SHP77 treated with DMSO at 0.1 percent for 48 hours (cell line): ENCODE measurements around the gene PRICKLE1.

Experiments
- DNase-seq: peaks from one replicate; lab custom pipeline; 2025; lab: John Stamatoyannopoulos, UW

Gene PRICKLE1

DNA sequence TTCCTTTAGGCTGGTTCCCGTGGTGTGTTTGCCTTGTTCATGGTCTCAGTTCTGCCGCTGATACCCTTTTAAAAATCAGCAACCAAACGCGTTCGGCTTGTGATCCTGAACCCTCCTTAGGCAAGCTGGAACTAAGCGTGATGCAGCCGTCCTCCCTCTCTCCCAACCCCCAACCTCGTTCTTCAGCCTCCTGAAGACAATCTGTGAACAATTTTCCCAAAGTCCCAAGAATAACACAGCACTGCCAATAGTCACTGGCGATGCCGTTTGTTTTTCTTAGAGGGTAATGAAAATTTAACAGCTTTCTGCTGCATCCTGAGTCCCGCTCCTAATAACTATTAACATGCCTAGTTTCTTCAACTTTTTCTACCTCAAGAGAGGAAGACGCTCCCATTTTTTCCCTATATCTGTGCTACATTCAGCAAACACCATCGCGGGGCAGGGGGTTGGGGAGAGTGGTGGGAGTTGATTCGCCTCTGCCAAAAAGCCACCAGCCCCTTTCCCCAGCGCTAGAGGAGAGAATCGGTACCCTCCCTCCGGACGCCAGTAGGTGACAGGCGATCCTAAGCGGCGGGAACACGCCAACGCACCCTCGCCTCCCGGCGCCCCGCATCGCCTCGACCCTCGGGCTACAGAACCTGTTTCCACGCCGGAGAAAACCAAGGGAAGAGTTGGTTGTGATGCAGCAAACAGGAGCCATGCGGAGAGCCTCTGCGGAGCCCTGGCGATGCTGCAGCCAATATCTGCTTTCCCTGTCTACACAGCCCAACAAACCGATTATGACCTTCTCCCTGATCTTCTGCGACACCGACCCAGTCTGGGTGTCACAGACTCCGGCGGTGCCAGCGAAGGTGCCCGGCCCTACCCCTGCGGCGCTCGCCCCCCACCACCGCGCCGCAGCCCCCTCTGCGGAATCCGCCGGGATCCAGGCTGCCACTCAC lies 752 bp downstream of the PRICKLE1 start:
- no peak for DNase-seq

DNA sequence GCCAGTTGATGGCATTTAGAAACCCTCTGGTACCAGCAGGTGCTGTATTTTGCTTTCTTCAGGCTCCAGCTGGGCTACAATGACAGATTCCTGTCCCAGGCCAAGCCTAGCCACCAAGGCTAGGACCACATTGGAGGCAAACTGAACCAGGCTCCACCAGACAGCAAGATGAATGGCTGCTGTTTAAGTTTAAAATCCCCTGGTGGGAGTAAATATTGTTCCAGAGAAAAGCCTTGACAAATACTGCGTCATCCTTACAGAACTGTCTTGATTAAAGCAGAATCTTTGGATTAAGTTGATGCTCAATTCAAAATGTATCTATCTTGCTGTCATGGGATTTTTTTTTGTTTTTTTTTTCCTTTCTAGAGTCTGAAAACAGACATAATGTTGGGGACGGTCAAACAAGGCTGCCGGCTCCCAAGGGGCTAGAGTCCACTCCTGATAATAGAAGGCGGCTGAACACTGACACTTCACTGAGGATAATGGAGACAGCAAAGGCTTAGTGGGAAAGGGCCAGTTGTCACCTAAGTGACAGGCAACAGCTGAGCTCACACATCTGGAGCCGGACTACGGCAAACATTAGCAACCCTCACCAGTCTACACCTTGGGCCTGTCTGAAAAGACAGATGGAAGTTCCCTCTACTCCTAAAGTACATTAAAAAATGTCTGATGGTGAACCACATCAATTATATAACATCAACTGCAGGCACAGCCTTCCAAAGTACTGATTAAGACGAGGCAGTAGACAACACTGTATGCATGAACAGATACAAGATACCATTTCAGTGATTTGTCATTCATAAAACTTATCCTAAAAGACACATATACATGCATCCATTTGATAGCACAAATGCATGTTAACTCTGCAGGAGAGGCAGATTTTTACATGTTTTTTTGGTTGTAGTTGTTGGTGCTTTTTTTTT lies 1.7 kb downstream of the PRICKLE1 start:
- peak; percentile 10 for DNase-seq

DNA sequence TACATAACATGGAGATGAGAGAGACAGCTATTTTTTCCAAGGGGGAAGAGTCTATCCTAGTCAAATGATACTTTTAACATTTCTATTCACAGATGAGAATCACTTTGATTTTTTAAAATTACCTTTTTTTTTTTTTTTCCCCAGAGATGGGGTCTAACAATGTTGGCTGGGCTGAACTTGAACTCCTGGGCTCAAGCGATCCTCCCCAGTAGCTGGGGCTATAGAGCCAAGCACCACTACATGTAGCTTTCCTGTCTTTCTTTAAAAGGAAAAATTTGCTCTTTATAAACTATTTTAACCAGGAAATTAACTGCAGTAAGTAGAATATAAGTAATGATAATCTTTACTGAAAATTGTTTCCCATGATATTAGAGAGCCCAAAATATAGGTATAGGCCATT lies 3.3 kb downstream of the PRICKLE1 start:
- DNase-seq: no peak

DNA sequence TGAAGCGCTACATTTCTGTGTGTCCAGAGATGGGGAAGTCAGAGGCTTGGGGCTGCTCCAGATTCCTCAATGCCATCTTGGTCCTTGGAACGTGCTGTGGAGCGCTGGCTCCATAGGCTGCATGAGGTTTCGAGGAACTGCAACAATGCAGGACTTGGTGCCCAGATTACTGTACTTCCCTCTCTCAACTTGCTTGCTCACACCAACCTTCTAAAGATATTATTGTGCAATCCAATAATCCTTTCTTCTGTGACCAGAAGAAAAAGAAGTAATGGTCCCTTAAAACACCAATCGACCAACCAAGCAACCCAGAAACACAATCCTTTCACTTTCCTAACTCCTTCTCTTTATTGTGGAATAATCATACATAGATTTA lies 3.7 kb downstream of the PRICKLE1 start:
- no peak for DNase-seq

DNA sequence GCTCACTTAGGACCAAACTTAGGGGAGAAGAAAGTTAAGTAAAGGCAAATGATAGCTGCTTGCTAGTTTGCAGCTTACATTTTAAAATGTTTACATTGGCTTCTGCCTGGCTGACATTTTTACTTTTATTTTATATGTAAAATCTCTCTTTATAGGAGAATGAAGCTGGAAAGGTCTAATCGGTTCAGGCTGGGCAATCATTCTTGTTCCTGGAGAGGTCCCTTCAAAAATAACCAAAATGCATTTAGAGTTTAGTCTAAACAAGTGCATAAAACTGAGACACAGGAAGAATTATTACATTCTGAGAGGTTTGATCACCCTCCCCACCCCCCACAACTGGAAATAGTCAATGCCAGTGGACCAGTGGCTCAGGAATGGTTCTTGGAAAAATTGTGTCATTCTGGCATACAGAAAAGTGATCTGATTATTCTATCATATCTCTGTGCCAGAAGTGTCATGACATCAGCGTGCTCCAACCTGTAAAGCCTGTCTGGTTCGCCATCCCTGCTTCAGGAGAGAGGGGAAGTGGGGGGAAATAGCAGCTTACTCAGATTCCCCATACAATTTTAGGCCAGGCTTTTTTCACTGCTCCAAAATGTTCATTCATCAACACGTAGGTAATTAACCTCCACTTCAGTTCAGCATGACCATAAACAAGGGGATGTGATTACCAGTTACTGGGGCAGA lies 4.2 kb downstream of the PRICKLE1 start:
- DNase-seq: no peak

- DNase-seq: no peak
Measured at GRCh38 chr12:42584651-42585111, 4.9 kb downstream of the PRICKLE1 start.

DNA sequence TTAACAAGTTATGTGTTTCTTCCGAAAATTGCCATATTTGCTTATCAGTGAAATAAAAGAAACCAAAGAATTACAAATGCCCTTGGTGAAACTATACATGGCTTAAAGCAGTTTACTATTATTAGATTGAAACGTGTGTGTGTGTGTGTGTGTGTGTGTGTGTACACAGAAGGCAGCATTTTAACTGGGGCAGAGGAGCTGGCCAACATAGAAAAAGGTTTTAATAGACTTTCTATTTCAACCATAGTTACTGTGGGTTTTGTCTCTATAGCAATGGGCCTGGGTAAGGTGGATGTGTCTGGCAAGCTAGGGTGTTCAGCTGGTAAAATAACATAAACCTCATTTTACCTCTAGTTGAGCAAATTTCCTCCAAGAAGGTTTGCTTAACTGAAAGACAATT lies 6.5 kb downstream of the PRICKLE1 start:
- no peak for DNase-seq

GRCh38 chr12:42582498-42582897 lies 7.0 kb downstream of the PRICKLE1 start:
- DNase-seq: no peak

DNA sequence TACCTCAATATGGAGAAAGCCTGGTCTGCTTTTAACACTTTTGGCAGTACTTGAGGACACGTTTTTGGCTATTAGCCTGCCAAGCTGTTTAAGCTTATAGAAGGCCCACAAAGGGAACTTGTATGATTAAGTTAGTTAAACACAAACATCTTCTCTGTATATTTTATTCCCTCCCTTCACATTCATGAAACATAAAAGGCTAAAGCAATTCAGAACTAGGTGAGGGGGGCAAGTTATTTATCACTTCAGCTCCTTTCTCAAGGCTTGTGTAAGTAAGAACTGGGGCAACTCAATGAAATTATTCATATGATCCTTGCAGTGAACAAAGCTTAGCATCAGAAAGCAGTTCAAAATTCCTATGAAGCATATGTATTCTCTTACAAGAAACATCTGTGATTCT lies 7.5 kb downstream of the PRICKLE1 start:
- no peak for DNase-seq

GRCh38 chr12:42576374-42576773 lies 13.2 kb downstream of the PRICKLE1 start:
- no peak for DNase-seq

DNA sequence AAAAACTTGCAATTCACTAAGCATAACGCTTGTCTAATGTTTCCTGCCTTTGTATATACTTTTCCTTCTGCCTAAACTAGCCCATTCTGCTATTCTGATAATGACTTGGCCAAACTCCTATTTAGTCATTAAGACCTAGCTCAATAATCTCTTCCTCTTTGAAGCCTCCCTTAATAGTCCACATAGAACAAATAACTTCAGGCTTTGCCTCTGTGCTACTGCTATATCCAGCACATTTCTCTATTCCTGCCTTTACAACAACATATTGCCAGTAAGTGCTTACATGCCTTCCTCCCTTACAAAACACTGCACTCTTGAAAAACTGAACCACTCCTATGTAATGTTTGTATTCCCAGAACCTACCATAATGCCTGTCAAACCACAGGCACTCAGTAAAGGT lies 13.8 kb downstream of the PRICKLE1 start:
- no peak for DNase-seq

DNA sequence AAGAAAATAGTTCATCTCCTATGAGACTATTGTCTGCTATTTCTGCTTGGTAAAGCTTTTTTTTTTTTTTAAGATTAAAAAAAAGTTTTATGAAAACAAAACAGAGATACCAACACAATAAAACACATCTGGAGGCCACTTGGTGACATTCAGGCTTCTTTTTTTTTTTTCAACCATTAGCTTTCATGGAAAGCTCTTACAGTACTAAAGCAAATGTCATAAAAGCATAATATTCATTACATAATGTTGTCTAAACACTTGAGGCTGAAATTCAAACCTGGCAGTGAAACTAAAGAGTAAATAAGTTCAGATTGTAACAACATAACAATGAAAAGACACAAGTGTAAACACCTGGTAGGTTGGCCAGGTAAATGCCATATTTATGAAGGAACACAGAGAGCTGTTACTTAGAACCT lies 14.7 kb downstream of the PRICKLE1 start:
- DNase-seq: peak; percentile 14

- no peak for DNase-seq
Measured at GRCh38 chr12:42571327-42572009, 18.1 kb downstream of the PRICKLE1 start.

DNA sequence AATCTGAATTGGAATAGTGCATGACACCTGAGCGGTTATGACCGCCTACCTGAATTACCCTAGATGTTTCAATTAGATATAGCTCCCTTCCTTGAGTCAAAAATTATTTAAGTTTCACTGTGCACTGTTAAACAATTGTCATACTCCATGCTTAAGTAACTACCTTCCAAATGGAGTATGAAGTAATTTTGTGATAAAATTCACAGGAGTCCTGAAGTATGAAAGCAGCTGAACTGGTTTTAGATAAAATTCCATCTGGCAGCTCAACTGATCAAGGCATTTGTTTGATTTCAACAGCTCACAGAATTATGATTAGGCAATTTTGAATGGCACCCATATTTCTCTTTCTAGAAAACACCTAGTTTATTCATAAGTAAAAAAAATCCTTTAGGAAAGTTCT lies 19.5 kb downstream of the PRICKLE1 start:
- DNase-seq: no peak

- DNase-seq: peak; percentile 20
Measured at GRCh38 chr12:42568952-42569915, 20.3 kb downstream of the PRICKLE1 start.

DNA sequence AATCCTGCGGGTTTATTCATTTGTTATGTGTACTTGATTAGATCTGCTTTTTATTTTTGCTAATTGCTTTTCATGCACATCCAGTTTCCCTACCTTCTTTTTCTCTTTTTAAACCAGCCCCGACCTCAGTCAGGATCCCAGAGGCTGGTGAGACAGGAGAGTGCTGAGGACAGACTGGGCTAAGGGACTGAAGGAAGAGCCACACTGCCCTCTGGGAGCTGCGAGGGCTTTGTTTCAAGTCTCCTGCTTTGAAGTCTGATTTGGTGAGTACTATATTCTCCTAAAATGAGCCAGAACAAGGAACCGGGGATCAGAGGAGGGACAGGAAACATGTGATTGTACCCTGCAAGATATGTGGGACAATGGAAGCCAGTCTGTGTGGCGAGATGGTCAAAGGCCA lies 23.9 kb downstream of the PRICKLE1 start:
- no peak for DNase-seq

- no peak for DNase-seq
Measured at GRCh38 chr12:42564996-42565395, 24.6 kb downstream of the PRICKLE1 start.

GRCh38 chr12:42564556-42564955 lies 25.0 kb downstream of the PRICKLE1 start:
- no peak for DNase-seq

GRCh38 chr12:42560977-42561376 lies 28.6 kb downstream of the PRICKLE1 start:
- no peak for DNase-seq

DNA sequence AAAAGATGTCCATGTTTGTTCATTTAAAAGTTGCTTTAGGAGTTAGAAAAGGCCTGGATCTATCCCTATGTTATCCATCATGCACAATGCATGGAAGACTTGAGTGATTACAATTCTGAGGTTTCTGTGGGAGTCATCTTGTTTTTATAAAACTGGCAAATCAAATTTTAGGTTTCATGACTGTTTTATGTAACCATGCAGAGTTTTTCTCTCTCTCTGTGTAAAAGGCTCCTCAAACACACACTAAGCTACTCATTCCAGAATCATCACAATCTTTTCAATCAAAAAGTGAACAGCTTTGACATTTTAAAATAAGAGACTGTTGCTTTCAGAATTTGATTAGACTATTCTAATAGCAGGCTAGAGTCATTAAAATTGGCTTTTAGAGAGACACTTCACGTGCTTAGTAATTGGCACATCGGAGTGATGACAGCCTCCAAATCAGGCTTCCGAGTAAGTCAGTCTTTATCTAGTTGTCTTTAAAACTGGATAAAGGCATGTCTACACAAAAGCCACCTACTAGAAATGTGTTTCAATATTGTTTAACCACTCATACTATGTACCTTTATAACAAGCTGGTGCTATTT lies 31.9 kb downstream of the PRICKLE1 start:
- DNase-seq: no peak
